ENCODE data around the gene ENG. TPM values are rescaled to one million over a fixed set of nuclear protein-coding genes. Genes with fewer than 3 reads are reported as not detected.

Gene ENG
- total RNA-seq, 1 donor from 2014 or later = not detected

- Mint-ChIP-seq H3K36me3 (peaks cover 26% of the 10 kb centered on the region), H3K4me1 (peaks cover 29% of the 10 kb centered on the region), H3K9me3 (no peaks in the 10 kb centered on the region), H3K4me3 (peak within 1 kb of the TSS; percentile 94), H3K27me3 (ENCODE audit: insufficient read depth, low read depth) (peaks cover 8% of the 10 kb centered on the region), H3K27ac (peak within 1 kb of the TSS; percentile 76)
- Histone ChIP-seq H3K79me2 (ENCODE audit: low read depth) (peaks cover 38% of the 10 kb centered on the region), H3K9ac (peak within 1 kb of the TSS; percentile 80), H3K4me1 (peaks cover 6% of the 10 kb centered on the region), H3K27me3 (no peaks in the 10 kb centered on the region), H3K36me3 (no peaks in the 10 kb centered on the region), H3F3A (ENCODE audit: low read depth) (peaks cover 34% of the 10 kb centered on the region), H3K27ac (peak within 1 kb of the TSS; percentile 83), H4K20me1 (ENCODE audit: low read depth) (peaks cover 41% of the 10 kb centered on the region), H3K4me3 (peak within 1 kb of the TSS; percentile 100), H2AFZ (replicated peaks) (peak within 1 kb of the TSS; percentile 86), H3K4me2 (peak within 1 kb of the TSS; percentile 95), H3K9me3 (ENCODE audit: low read depth) (no peaks in the 10 kb centered on the region)
- TF ChIP-seq CTCF (IDR thresholded peaks at IDR 0.05) (no peak), EZH2phosphoT487 (IDR thresholded peaks at IDR 0.05) (no peak), EZH2 (IDR thresholded peaks at IDR 0.05) (no peak)
- DNase-seq (ENCODE audit: low spot score) = peak; percentile 97
These were observed 68.3 kb downstream of the ENG start, which contains the start of gene CDK9 for GRCh38 chr9:127785933-127786772. CDK9 (plus strand) TSS chr9:127786034; CDS start chr9:127786149, 115 bp downstream.

GRCh38 chr9:127785023-127785932, 69.2 kb downstream of the ENG start:
- TF ChIP-seq CTCF (IDR thresholded peaks at IDR 0.05) (peak; percentile 91), EZH2phosphoT487 (IDR thresholded peaks at IDR 0.05) (no peak), EZH2 (IDR thresholded peaks at IDR 0.05) (no peak)
- H3K4me2 ChIP-seq = peak overlapping the region; percentile 81
- Mint-ChIP-seq H3K9me3 (no peaks in the 10 kb centered on the region), H3K27ac (peak overlapping the region; percentile 76), H3K4me1 (peaks cover 29% of the 10 kb centered on the region), H3K4me3 (peak overlapping the region; percentile 94), H3K27me3 (ENCODE audit: insufficient read depth, low read depth) (peaks cover 8% of the 10 kb centered on the region), H3K36me3 (peaks cover 21% of the 10 kb centered on the region)
- H4K20me1 ChIP-seq (ENCODE audit: low read depth) = peaks cover 41% of the 10 kb centered on the region
- no peaks in the 10 kb centered on the region for H3K27me3 ChIP-seq
- H3K4me3 ChIP-seq = peak overlapping the region; percentile 100
- DNase-seq (ENCODE audit: low spot score) = peak; percentile 93
- peaks cover 34% of the 10 kb centered on the region for H3F3A ChIP-seq (ENCODE audit: low read depth)
- peaks cover 38% of the 10 kb centered on the region for H3K79me2 ChIP-seq (ENCODE audit: low read depth)
- H3K27ac ChIP-seq = peak overlapping the region; percentile 13
- H2AFZ ChIP-seq (replicated peaks) = no peak overlapping the region
- H3K36me3 ChIP-seq = no peaks in the 10 kb centered on the region
- H3K4me1 ChIP-seq = peaks cover 11% of the 10 kb centered on the region
- H3K9me3 ChIP-seq (ENCODE audit: low read depth) = no peaks in the 10 kb centered on the region
- no peak overlapping the region for H3K9ac ChIP-seq

- no peaks in the 10 kb centered on the region for H3K36me3 ChIP-seq
- peaks cover 10% of the 10 kb centered on the region for H3K27me3 Mint-ChIP-seq (ENCODE audit: insufficient read depth, low read depth)
- no peaks in the 10 kb centered on the region for H3K9me3 Mint-ChIP-seq
- peaks cover 24% of the 10 kb centered on the region for H4K20me1 ChIP-seq (ENCODE audit: low read depth)
- H3K4me2 ChIP-seq = no peak overlapping the region
- no peaks in the 10 kb centered on the region for H3K9me3 ChIP-seq (ENCODE audit: low read depth)
- peaks cover 34% of the 10 kb centered on the region for H3F3A ChIP-seq (ENCODE audit: low read depth)
- peaks cover 13% of the 10 kb centered on the region for H3K4me1 ChIP-seq
- no peak overlapping the region for H3K27ac Mint-ChIP-seq
- H3K4me3 ChIP-seq = no peak overlapping the region
- H2AFZ ChIP-seq (replicated peaks) = no peak overlapping the region
- H3K4me1 Mint-ChIP-seq = peaks cover 31% of the 10 kb centered on the region
- peak; percentile 40 for DNase-seq (ENCODE audit: low spot score)
- peak overlapping the region; percentile 85 for H3K4me3 Mint-ChIP-seq
- peaks cover 7% of the 10 kb centered on the region for H3K36me3 Mint-ChIP-seq
- H3K27ac ChIP-seq = no peak overlapping the region
- TF ChIP-seq CTCF (IDR thresholded peaks at IDR 0.05) = no peak
- peaks cover 24% of the 10 kb centered on the region for H3K79me2 ChIP-seq (ENCODE audit: low read depth)
- no peak overlapping the region for H3K9ac ChIP-seq
- H3K27me3 ChIP-seq = no peaks in the 10 kb centered on the region
These were observed 71.1 kb downstream of the ENG start for GRCh38 chr9:127783111-127784008.

Measured in neural progenitor cell (in vitro differentiated cells).